ENCODE measurements around the gene IDH3B. TPM values are rescaled to one million over a fixed set of nuclear protein-coding genes. Genes with fewer than 3 reads are reported as not detected.

Gene IDH3B
- total and polyA plus RNA-seq, 2 donors (not counting 1 experiment from before 2014, with no cell fraction given): 131 to 225 TPM

- POLR2A ChIA-PET: no interaction called here
- no peak for TF ChIP-seq CTCF (IDR thresholded peaks at IDR 0.05)
- no peak for TF ChIP-seq EZH2 (IDR thresholded peaks at IDR 0.05; ENCODE audit: borderline replicate concordance, insufficient read depth, low read depth, low read length, poor library complexity, severe bottlenecking)
- DNase-seq (no peak), ATAC-seq (ENCODE audit: low read depth) (no peak)
- Histone ChIP-seq H3K4me2 (replicated peaks; ENCODE audit: low read depth, low read length, poor library complexity, severe bottlenecking) (no peak overlapping the region), H3K9ac (ENCODE audit: low read length) (no peak overlapping the region), H3K36me3 (replicated peaks in 1 of 2; ENCODE audit: control extremely low read depth in 1 of 2, control insufficient read depth in 1 of 2, extremely low read depth in 1 of 2, insufficient read depth in 2 of 2, low read length in 1 of 2) (no peaks in the 10 kb centered on the region), H3K79me2 (ENCODE audit: control insufficient read depth, insufficient read depth, low read length) (no peaks in the 10 kb centered on the region), H3K4me1 (ENCODE audit: control insufficient read depth in 2 of 2, insufficient read depth in 2 of 2, low read length in 2 of 2) (no peaks in the 10 kb centered on the region), H3K4me3 (ENCODE audit: control extremely low read depth in 1 of 5, extremely low read depth in 1 of 5, insufficient read depth in 1 of 5, low read depth in 2 of 5, low read length in 4 of 5) (no peak overlapping the region), H3K9me3 (ENCODE audit: control extremely low read depth in 1 of 3, control insufficient read depth in 2 of 3, insufficient read depth in 1 of 3, low read length in 2 of 3) (peaks cover 4 to 12% (median 7%) of the 10 kb centered on the region in 3 donors), H3K27me3 (replicated peaks in 1 of 4; ENCODE audit: control extremely low read depth in 1 of 4, control insufficient read depth in 3 of 4, insufficient read depth in 4 of 4, low read length in 3 of 4) (peaks cover 0 to 26% (median 4%) of the 10 kb centered on the region in 4 experiments), H3K27ac (ENCODE audit: low read length in 2 of 2) (no peak overlapping the region), H2AFZ (ENCODE audit: insufficient read depth, low read depth, low read length, poor library complexity, severe bottlenecking) (no peak overlapping the region), H4K20me1 (ENCODE audit: control insufficient read depth, insufficient read depth, low read length, poor library complexity, severe bottlenecking) (no peaks in the 10 kb centered on the region)
- no peak overlapping the region for H3K27ac Mint-ChIP-seq
- intact Hi-C loops (cut with micrococcal nuclease): no loop called here
- H3K4me1 Mint-ChIP-seq: no peaks in the 10 kb centered on the region
- CTCF ChIA-PET: no interaction called here
- H3K9me3 Mint-ChIP-seq (ENCODE audit: insufficient read depth): peaks cover 2% of the 10 kb centered on the region
- 33% methylated on average over 2 of the region's 6 CpGs for WGBS (ENCODE audit: insufficient coverage)
- H3K4me3 Mint-ChIP-seq: no peak overlapping the region
- H3K27me3 Mint-ChIP-seq: peaks cover 40% of the 10 kb centered on the region
These were observed 52.9 kb downstream of the IDH3B start for GRCh38 chr20:2610941-2611720.

- peaks cover 4 to 17% (median 14%) of the 10 kb centered on the region in 3 donors for H3K9me3 ChIP-seq (ENCODE audit: control extremely low read depth in 1 of 3, control insufficient read depth in 2 of 3, insufficient read depth in 1 of 3, low read length in 2 of 3)
- CTCF ChIA-PET: no interaction called here
- DNase-seq (no peak), ATAC-seq (ENCODE audit: low read depth) (no peak)
- H3K9ac ChIP-seq (ENCODE audit: low read length): no peak overlapping the region
- no peaks in the 10 kb centered on the region for H3K4me1 ChIP-seq (ENCODE audit: control insufficient read depth in 2 of 2, insufficient read depth in 2 of 2, low read length in 2 of 2)
- H3K27ac ChIP-seq (ENCODE audit: low read length in 2 of 2): no peak overlapping the region
- H3K4me3 Mint-ChIP-seq: no peak overlapping the region
- POLR2A ChIA-PET: no interaction called here
- WGBS (ENCODE audit: insufficient coverage): 94% methylated on average over 5 of the region's 6 CpGs
- no peak overlapping the region for H3K27ac Mint-ChIP-seq
- H2AFZ ChIP-seq (ENCODE audit: insufficient read depth, low read depth, low read length, poor library complexity, severe bottlenecking): no peak overlapping the region
- intact Hi-C loops (cut with micrococcal nuclease): no loop called here
- H3K36me3 ChIP-seq (replicated peaks in 1 of 2; ENCODE audit: control extremely low read depth in 1 of 2, control insufficient read depth in 1 of 2, extremely low read depth in 1 of 2, insufficient read depth in 2 of 2, low read length in 1 of 2): no peaks in the 10 kb centered on the region
- H3K79me2 ChIP-seq (ENCODE audit: control insufficient read depth, insufficient read depth, low read length): no peaks in the 10 kb centered on the region
- no peak overlapping the region for H3K4me3 ChIP-seq (ENCODE audit: control extremely low read depth in 1 of 5, extremely low read depth in 1 of 5, insufficient read depth in 1 of 5, low read depth in 2 of 5, low read length in 4 of 5)
- H3K9me3 Mint-ChIP-seq (ENCODE audit: insufficient read depth): peaks cover 2% of the 10 kb centered on the region
- H3K4me1 Mint-ChIP-seq: no peaks in the 10 kb centered on the region
- H3K27me3 Mint-ChIP-seq: peaks cover 36% of the 10 kb centered on the region
- H4K20me1 ChIP-seq (ENCODE audit: control insufficient read depth, insufficient read depth, low read length, poor library complexity, severe bottlenecking): no peaks in the 10 kb centered on the region
- H3K27me3 ChIP-seq (replicated peaks in 1 of 4; ENCODE audit: control extremely low read depth in 1 of 4, control insufficient read depth in 3 of 4, insufficient read depth in 4 of 4, low read length in 3 of 4): peaks cover 0 to 24% (median 4%) of the 10 kb centered on the region in 4 experiments
- no peak overlapping the region for H3K4me2 ChIP-seq (replicated peaks; ENCODE audit: low read depth, low read length, poor library complexity, severe bottlenecking)
- TF ChIP-seq CTCF (IDR thresholded peaks at IDR 0.05): no peak
- no peak for TF ChIP-seq EZH2 (IDR thresholded peaks at IDR 0.05; ENCODE audit: borderline replicate concordance, insufficient read depth, low read depth, low read length, poor library complexity, severe bottlenecking)
These were observed 53.7 kb downstream of the IDH3B start for GRCh38 chr20:2610326-2610725.
